ENCODE results near the gene IER5L.

GRCh38 chr9:129150122-129150521, 27.9 kb downstream of the IER5L start:
- TF ChIP-seq CTCF (IDR thresholded peaks at IDR 0.05) (no peak), EP300 (IDR thresholded peaks at IDR 0.05) (no peak), POLR2AphosphoS5 (IDR thresholded peaks at IDR 0.05) (no peak), POLR2A (IDR thresholded peaks at IDR 0.05; ENCODE audit: low read depth) (no peak)

Measured in esophagus muscularis mucosa (tissue), 4 donors.